H1 (cell line): ENCODE measurements around the gene STK32C. TPM values are rescaled to one million over a fixed set of nuclear protein-coding genes. Genes with fewer than 3 reads are reported as not detected.

Experiments
- CTCF ChIA-PET: fragments of 300-600 bp; sonication (Branson Sonifier 250); formaldehyde crosslinking; loops from one replicate; lab custom pipeline; 2021; ENCODE audit not compliant: partially characterized antibody; lab: Charles Lee
- POLR2A ChIA-PET: fragments of 300-600 bp; sonication (Branson Sonifier 250); formaldehyde crosslinking; loops from one replicate; lab custom pipeline; 2021; ENCODE audit warnings: inconsistent platforms; ENCODE audit not compliant: partially characterized antibody; lab: Charles Lee
- DNase-seq, 2 experiments: peaks; one replicate each; pipeline versions ENCODE4 v3.0.0 to v3.0.0-alpha.2; 2010 to 2022; ENCODE audit warnings: low spot score in 2 of 2, low read depth in 1 of 2, mixed read lengths in 1 of 2
- FAIRE-seq: peaks from 2 replicates; lab custom pipeline; 2011; peaks lifted over from hg19 to GRCh38; lab: Jason Lieb, UNC
- H2AFZ ChIP-seq: 2 replicates; pipeline ENCODE4 v1.8.1; 2012; ENCODE audit warnings: low read length, inconsistent platforms
- H2AK5ac ChIP-seq: 2 replicates; pipeline ENCODE4 v1.6.1; 2013; ENCODE audit warnings: low read depth, low read length
- H2BK120ac ChIP-seq: replicated peaks from 2 replicates; pipeline ENCODE3; 2013; ENCODE audit warnings: low read depth, low read length, inconsistent platforms
- H2BK12ac ChIP-seq: 2 replicates; pipeline ENCODE4 v1.6.1; 2013; ENCODE audit warnings: low read depth, low read length
- H2BK15ac ChIP-seq: 2 replicates; pipeline ENCODE4 v1.6.1; 2013; ENCODE audit warnings: low read length
- H2BK20ac ChIP-seq: 2 replicates; pipeline ENCODE4 v1.6.1; 2013; ENCODE audit warnings: low read length
- H2BK5ac ChIP-seq: 2 replicates; pipeline ENCODE4 v1.6.1; 2013; ENCODE audit warnings: low read depth, low read length
- H3K14ac ChIP-seq: 2 replicates; pipeline ENCODE4 v1.6.1; 2013; ENCODE audit warnings: inconsistent platforms; ENCODE audit not compliant: insufficient read length
- H3K18ac ChIP-seq: 2 replicates; pipeline ENCODE4 v1.6.1; 2013; ENCODE audit warnings: low read length; ENCODE audit errors: extremely low read depth
- H3K23ac ChIP-seq: 2 replicates; pipeline ENCODE4 v1.6.1; 2013; ENCODE audit warnings: inconsistent platforms; ENCODE audit not compliant: insufficient read length
- H3K23me2 ChIP-seq: 2 replicates; pipeline ENCODE4 v1.6.1; 2013; ENCODE audit warnings: low read depth, low read length
- H3K27ac ChIP-seq: 2 replicates; pipeline ENCODE4 v1.6.1; 2011; ENCODE audit warnings: low read depth, low read length, inconsistent platforms
- H3K27me3 ChIP-seq, 4 experiments: replicated peaks in 1 of 4; 1 replicate in 1 of 4; 2 replicates in 3 of 4; pipeline versions ENCODE4 v1.6.1 to v1.8.1; 2011 to 2013; ENCODE audit warnings: low read length in 3 of 4, mild to moderate bottlenecking in 3 of 4, inconsistent platforms in 2 of 4, mixed read lengths in 2 of 4, moderate library complexity in 1 of 4; ENCODE audit not compliant: control insufficient read depth in 3 of 4, insufficient read depth in 3 of 4; ENCODE audit errors: extremely low read depth in 1 of 4
- H3K36me3 ChIP-seq, 4 experiments: 2 replicates each; pipeline versions ENCODE4 v1.6.1 to v1.8.1; 2011 to 2013; ENCODE audit warnings: mild to moderate bottlenecking in 4 of 4, low read length in 3 of 4, moderate library complexity in 2 of 4, control low read depth in 1 of 4, inconsistent platforms in 1 of 4; ENCODE audit not compliant: insufficient read depth in 4 of 4, control insufficient read depth in 2 of 4
- H3K4ac ChIP-seq: replicated peaks from 2 replicates; pipeline ENCODE3; 2013; ENCODE audit warnings: low read length, low read depth, mixed read lengths, inconsistent platforms; ENCODE audit not compliant: insufficient read length
- H3K4me1 ChIP-seq, 4 experiments: replicated peaks in 1 of 4; 1 replicate in 1 of 4; 2 replicates in 3 of 4; pipeline versions ENCODE4 v1.6.1 to v1.8.1; 2011 to 2013; ENCODE audit warnings: low read length in 3 of 4, inconsistent platforms in 2 of 4, mixed read lengths in 1 of 4; ENCODE audit not compliant: insufficient read depth in 4 of 4, control insufficient read depth in 3 of 4
- H3K4me2 ChIP-seq, 2 experiments: 2 replicates each; pipeline versions ENCODE4 v1.6.1 to v1.8.1; 2011 to 2013; ENCODE audit warnings: low read depth in 2 of 2, low read length in 2 of 2, control low read depth in 1 of 2, inconsistent platforms in 1 of 2, mild to moderate bottlenecking in 1 of 2; ENCODE audit not compliant: insufficient read depth in 1 of 2
- H3K4me3 ChIP-seq, 4 experiments: fragments of 200-600, 300-600 bp in 1 of 4; sonication (generic), shearing (Covaris generic), sonication (Bioruptor Twin) in 1 of 4; 2 replicates each; pipeline versions ENCODE4 v1.5.1 to v1.8.1; 2011 to 2016; ENCODE audit warnings: low read length in 4 of 4, low read depth in 3 of 4, control low read depth in 2 of 4, inconsistent platforms in 2 of 4, mild to moderate bottlenecking in 2 of 4, mixed read lengths in 1 of 4, moderate library complexity in 1 of 4; ENCODE audit not compliant: insufficient read depth in 2 of 4; ENCODE audit errors: extremely low read depth in 1 of 4
- H3K56ac ChIP-seq: replicated peaks from 2 replicates; pipeline ENCODE3; 2013; ENCODE audit warnings: low read depth, mild to moderate bottlenecking, mixed read lengths, low read length, inconsistent platforms; ENCODE audit not compliant: insufficient read length
- H3K79me1 ChIP-seq: 2 replicates; pipeline ENCODE4 v1.6.1; 2013; ENCODE audit warnings: low read depth, low read length, control low read depth
- H3K79me2 ChIP-seq, 2 experiments: 2 replicates each; pipeline versions ENCODE4 v1.6.1 to v1.8.1; 2012 to 2013; ENCODE audit warnings: low read length in 2 of 2, mild to moderate bottlenecking in 2 of 2, inconsistent platforms in 1 of 2; ENCODE audit not compliant: insufficient read depth in 2 of 2, control insufficient read depth in 1 of 2
- H3K9ac ChIP-seq, 4 experiments: replicated peaks in 1 of 4; 1 replicate in 1 of 4; 2 replicates in 3 of 4; pipeline versions ENCODE4 v1.6.1 to v1.8.1; 2011 to 2013; ENCODE audit warnings: low read depth in 3 of 4, low read length in 3 of 4, control low read depth in 2 of 4, mild to moderate bottlenecking in 2 of 4, moderate library complexity in 2 of 4, inconsistent platforms in 1 of 4; ENCODE audit errors: extremely low read depth in 1 of 4
- H3K9me3 ChIP-seq, 2 experiments: 2 replicates each; pipeline versions ENCODE4 v1.6.1 to v1.8.1; 2012 to 2013; ENCODE audit warnings: mild to moderate bottlenecking in 2 of 2, moderate library complexity in 2 of 2, control low read depth in 1 of 2, inconsistent platforms in 1 of 2, low read depth in 1 of 2, low read length in 1 of 2, mixed read lengths in 1 of 2; ENCODE audit not compliant: insufficient read depth in 2 of 2
- H4K20me1 ChIP-seq, 2 experiments: replicated peaks in 1 of 2; 2 replicates each; pipeline versions ENCODE3 to v1.8.1; 2011 to 2013; ENCODE audit warnings: inconsistent platforms in 2 of 2, low read length in 2 of 2, mild to moderate bottlenecking in 1 of 2; ENCODE audit not compliant: insufficient read depth in 2 of 2, control insufficient read depth in 1 of 2
- H4K5ac ChIP-seq: 2 replicates; pipeline ENCODE4 v1.6.1; 2013; ENCODE audit warnings: low read length, low read depth, mixed read lengths, inconsistent platforms; ENCODE audit not compliant: insufficient read length
- H4K8ac ChIP-seq: 2 replicates; pipeline ENCODE4 v1.8.0; 2013; ENCODE audit warnings: mild to moderate bottlenecking, moderate library complexity, low read length, inconsistent platforms; ENCODE audit not compliant: insufficient read depth; ENCODE audit errors: extremely low read depth
- H4K91ac ChIP-seq: replicated peaks from 2 replicates; pipeline ENCODE3; 2013; ENCODE audit warnings: low read length, mixed read lengths, inconsistent platforms; ENCODE audit not compliant: insufficient read length
- CTBP2 ChIP-seq: IDR thresholded peaks from 2 replicates; pipeline ENCODE4 v1.7.0; 2011; ENCODE audit warnings: borderline replicate concordance, mild to moderate bottlenecking, moderate library complexity, mixed read lengths, low read length; ENCODE audit not compliant: insufficient read depth, insufficient read length
- EGR1 ChIP-seq: IDR thresholded peaks from 2 replicates; pipeline ENCODE4 v1.6.1; 2011; ENCODE audit warnings: low read depth, low read length, borderline replicate concordance
- KDM4A ChIP-seq: IDR thresholded peaks from one replicate; pipeline ENCODE4 v1.7.1; 2012; ENCODE audit warnings: low read depth, mild to moderate bottlenecking, moderate library complexity, low read length, inconsistent platforms; ENCODE audit not compliant: severe bottlenecking
- RBBP5 ChIP-seq: IDR thresholded peaks from 2 replicates; pipeline ENCODE4 v1.7.1; 2012; ENCODE audit warnings: low read depth, mild to moderate bottlenecking, inconsistent platforms, low read length, moderate library complexity, borderline replicate concordance
- SP1 ChIP-seq: IDR thresholded peaks from 2 replicates; pipeline ENCODE4 v1.6.1; 2011; ENCODE audit warnings: low read depth, low read length
- ZNF274 ChIP-seq: IDR thresholded peaks from 2 replicates; pipeline ENCODE4 v1.7.0; 2012; ENCODE audit warnings: low read length, borderline replicate concordance; ENCODE audit errors: extremely low read depth
- WGBS, 2 experiments: shearing (Covaris generic) in 1 of 2; methylation state at CpG; one replicate each; pipeline versions ENCODE4 v1.1.6 to v1.1.7; 2013 to 2015; ENCODE audit warnings: low lambda C conversion rate in 2 of 2, mixed read lengths in 2 of 2, inconsistent platforms in 1 of 2, low coverage in 1 of 2, missing lambda C conversion rate in 1 of 2; ENCODE audit not compliant: insufficient replicate concordance in 2 of 2, insufficient coverage in 1 of 2, insufficient read length in 1 of 2; ENCODE audit errors: extremely low coverage in 1 of 2, missing lambda C conversion rate in 1 of 2; 5-methylcytosine and 5-hydroxymethylcytosine counted together
- polyA plus RNA-seq, 7 experiments: library from polyadenylated mRNA; depleted of rRNA in 3 of 7; stranded (reverse) in 5 of 7; unstranded in 2 of 7; fragments of >200 nt in 5 of 7; fragments of 200-250 nt in 2 of 7; gene quantifications; 1 replicate in 5 of 7; 2 replicates in 1 of 7; 4 replicates in 1 of 7; pipeline versions ENCODE4 v1.2.1 to v1.2.3, GENCODE V29; 2011 to 2013; ENCODE audit warnings: missing spikeins in 2 of 7, mixed read lengths in 2 of 7
- total RNA-seq: library from RNA; stranded (reverse); fragmentation: NEBNext Ultra II Directional; extraction: Animal tissue kit (Norgen Biotek cat#: 25700); gene quantifications from 2 replicates; pipeline ENCODE4 v1.2.1, GENCODE V29; 2021
- TF ChIP-seq, protein P1 (sequence below): IDR thresholded peaks from 2 replicates; pipeline ENCODE4 v1.6.1; 2012; ENCODE audit warnings: inconsistent platforms

The STK32C gene
- total and polyA plus RNA-seq, 2 of the 8 experiments (the other 6 are each of a cell fraction or from before 2014, with no cell fraction given), result 10.6 to 15.6 TPM

DNA sequence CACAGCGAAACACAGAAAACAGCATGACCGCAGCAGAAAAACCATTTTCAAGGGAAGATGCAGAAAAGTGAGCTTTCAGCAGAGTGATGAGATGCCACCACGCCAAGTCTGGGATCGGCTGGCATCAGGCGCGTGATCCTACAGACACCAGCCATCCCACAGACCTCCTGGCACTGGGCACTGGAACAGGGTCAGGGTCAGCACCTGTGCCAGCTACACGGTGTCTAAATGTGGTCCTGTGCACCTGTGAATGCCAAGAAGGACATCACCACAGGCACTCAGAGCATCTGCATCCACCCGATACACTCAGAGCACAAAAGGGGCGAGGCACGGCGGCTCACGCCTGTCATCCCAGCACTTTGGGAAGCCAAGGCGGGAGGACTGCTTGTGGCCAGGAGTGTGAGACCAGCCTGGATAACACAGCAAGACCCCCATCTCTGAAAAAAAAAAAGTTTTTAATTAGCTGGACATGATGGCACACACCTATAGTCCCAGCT lies 31.5 kb downstream of the STK32C start:
- no peaks in the 10 kb centered on the region for H3K36me3 ChIP-seq
- H3K56ac ChIP-seq, result no peak overlapping the region
- H3K4ac ChIP-seq, result no peak overlapping the region
- H2BK12ac ChIP-seq, result no peak overlapping the region
- no peaks in the 10 kb centered on the region; a peak in 1 of 4 replicates for H3K9me3 ChIP-seq
- H3K4me3 ChIP-seq, result no peak overlapping the region
- DNase-seq (no peak), FAIRE-seq (no peak)
- H2AK5ac ChIP-seq, result no peak overlapping the region
- no peak overlapping the region for H3K27ac ChIP-seq
- H2AFZ ChIP-seq, result no peak overlapping the region
- H2BK15ac ChIP-seq, result no peak overlapping the region
- peaks cover 0 to 8% of the 10 kb centered on the region in 2 experiments for H4K20me1 ChIP-seq
- H2BK120ac ChIP-seq, result no peak overlapping the region
- ChIA-PET CTCF (interaction anchor here (0.7 to 1.6 kb wide), 5 partner anchors 10 to 71 kb away, joined by 3 to 5 read pairs (median 4); no protein-coding TSS in a partner anchor), POLR2A (interaction anchor here (0.6 kb wide), 1 partner anchor 83 kb away, joined by 4 read pairs; no protein-coding TSS in a partner anchor)
- H3K14ac ChIP-seq, result no peak overlapping the region
- no peak overlapping the region for H3K18ac ChIP-seq
- H4K5ac ChIP-seq, result no peak overlapping the region
- no peaks in the 10 kb centered on the region for H3K79me2 ChIP-seq
- H4K8ac ChIP-seq, result no peak overlapping the region
- H3K27me3 ChIP-seq, result no peaks in the 10 kb centered on the region
- H4K91ac ChIP-seq, result no peak overlapping the region
- TF ChIP-seq ZNF274 (no peak), KDM4A (no peak), RBBP5 (no peak), EGR1 (no peak), SP1 (no peak), CTBP2 (no peak)
- TF ChIP-seq, protein P1, sequence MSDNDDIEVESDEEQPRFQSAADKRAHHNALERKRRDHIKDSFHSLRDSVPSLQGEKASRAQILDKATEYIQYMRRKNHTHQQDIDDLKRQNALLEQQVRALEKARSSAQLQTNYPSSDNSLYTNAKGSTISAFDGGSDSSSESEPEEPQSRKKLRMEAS, result no peak
- no peak overlapping the region for H3K23ac ChIP-seq
- WGBS, 2 experiments, result 91% methylated on average over 13 of the region's 13 CpGs; no CpG with 5 or more reads in 1 of the 2 experiments
- H3K4me2 ChIP-seq, result no peak overlapping the region
- no peak overlapping the region for H2BK20ac ChIP-seq
- H3K9ac ChIP-seq, result no peak overlapping the region
- no peaks in the 10 kb centered on the region; the same call in 1 of the 2 replicates for H3K79me1 ChIP-seq
- H2BK5ac ChIP-seq, result no peak overlapping the region
- no peaks in the 10 kb centered on the region; a peak in 1 of 7 replicates for H3K4me1 ChIP-seq
- no peaks in the 10 kb centered on the region for H3K23me2 ChIP-seq
